ENCODE results near the gene EIF2B2. TPM values are rescaled to one million over a fixed set of nuclear protein-coding genes. Genes with fewer than 3 reads are reported as not detected.

Gene EIF2B2
- total and polyA plus RNA-seq, 9 of the 15 experiments (the other 6 are each of a cell fraction or from before 2014, with no cell fraction given): 10.6 to 94.1 (median 38.9) TPM

- TF ChIP-seq BHLHE40 (IDR thresholded peaks at IDR 0.05; ENCODE audit: low read length) (peak; percentile 12), XRCC5 (IDR thresholded peaks at IDR 0.05; ENCODE audit: low read depth, low read length) (no peak), ZNF79 (CRISPR knock-in tag; IDR thresholded peaks at IDR 0.05; ENCODE audit: low read depth) (no peak), SMAD3 (CRISPR knock-in tag; conservative IDR thresholded peaks at IDR 0.05) (no peak), E2F3 (CRISPR knock-in tag; IDR thresholded peaks at IDR 0.05) (0 out of 2 replicates have a peak, but pooled peaks have one; percentile 17), HNRNPLL (IDR thresholded peaks at IDR 0.05; ENCODE audit: low read depth, low read length, poor library complexity, severe bottlenecking) (peak; percentile 17), ZNF318 (IDR thresholded peaks at IDR 0.05; ENCODE audit: borderline replicate concordance in 1 of 2, low read depth in 1 of 2) (no peak), U2AF1 (optimal IDR thresholded peaks at IDR 0.05; ENCODE audit: low read depth, low read length) (no peak), CTBP1 (IDR thresholded peaks at IDR 0.05; ENCODE audit: borderline replicate concordance) (peak; percentile 58), HMGN3 (IDR thresholded peaks at IDR 0.05; ENCODE audit: borderline replicate concordance, extremely low read depth, insufficient read length, low read depth, low read length) (peak; percentile 44), NRF1 (conservative IDR thresholded peaks at IDR 0.05 in 1 of 2, IDR thresholded peaks at IDR 0.05 in 1 of 2) (peak; percentile 98), CREBBP (IDR thresholded peaks at IDR 0.05; ENCODE audit: low read depth, low read length) (no peak), PHF8 (IDR thresholded peaks at IDR 0.05; ENCODE audit: borderline replicate concordance, low read length) (peak; percentile 77; the same call in 1 of the 2 replicates), ZNF592 (IDR thresholded peaks at IDR 0.05) (peak; percentile 83), ZNF717 (CRISPR knock-in tag; IDR thresholded peaks at IDR 0.05) (no peak)
Observed at GRCh38 chr14:75050852-75051555, 48.3 kb downstream of the EIF2B2 start, which contains the start of gene MLH3 (continued).
